Common myeloid progenitor, CD34-positive (primary cell): ENCODE measurements around the gene CHPF2.
A peak's percentile ranks its signal among the peaks of the same experiment; 100 is the strongest.

ENCODE experiments used
- CTCF ChIA-PET: fragments of 350-600 bp; sonication (Branson Sonifier 250); formaldehyde crosslinking; loops from one replicate; lab custom pipeline; 2021; ENCODE audit warnings: antibody characterized with exemption; lab: Charles Lee
- POLR2A ChIA-PET: fragments of 350-600 bp; sonication (Branson Sonifier 250); formaldehyde crosslinking; loops from one replicate; lab custom pipeline; 2021; ENCODE audit warnings: antibody characterized with exemption; lab: Charles Lee
- DNase-seq, 3 donors: peaks; one replicate each; pipeline versions ENCODE4 v3.0.0 to v3.0.0-alpha.2; 2013
- H3K27ac ChIP-seq, 2 experiments: 1 replicate in 1 of 2; 2 replicates in 1 of 2; pipeline ENCODE4 v1.7.0; 2013; ENCODE audit warnings: inconsistent platforms in 2 of 2, low read length in 2 of 2, mild to moderate bottlenecking in 2 of 2, low read depth in 1 of 2, moderate library complexity in 1 of 2; ENCODE audit not compliant: severe bottlenecking in 2 of 2, insufficient read depth in 1 of 2, poor library complexity in 1 of 2
- H3K27me3 ChIP-seq, 5 experiments: replicated peaks in 2 of 5; 1 replicate in 3 of 5; 2 replicates in 2 of 5; pipeline versions ENCODE4 v1.6.1 to v1.7.0; 2013; ENCODE audit warnings: low read length in 4 of 5, mild to moderate bottlenecking in 2 of 5, moderate library complexity in 2 of 5, inconsistent platforms in 1 of 5; ENCODE audit not compliant: insufficient read depth in 5 of 5, control insufficient read depth in 4 of 5
- H3K36me3 ChIP-seq, 4 experiments: 1 replicate in 2 of 4; 2 replicates in 2 of 4; pipeline versions ENCODE4 v1.6.1 to v1.7.0; 2013; ENCODE audit warnings: low read length in 3 of 4, control low read depth in 1 of 4, mild to moderate bottlenecking in 1 of 4; ENCODE audit not compliant: control insufficient read depth in 4 of 4, insufficient read depth in 4 of 4
- H3K4me1 ChIP-seq, 4 experiments: 1 replicate in 3 of 4; 2 replicates in 1 of 4; pipeline versions ENCODE4 v1.6.1 to v1.7.1; 2013; ENCODE audit warnings: low read length in 3 of 4, mild to moderate bottlenecking in 3 of 4, control low read depth in 1 of 4, inconsistent platforms in 1 of 4, moderate library complexity in 1 of 4; ENCODE audit not compliant: control insufficient read depth in 4 of 4, insufficient read depth in 4 of 4; ENCODE audit errors: control extremely low read depth in 1 of 4
- H3K4me3 ChIP-seq, 7 experiments: 1 replicate in 4 of 7; 2 replicates in 3 of 7; pipeline versions ENCODE4 v1.5.1 to v1.7.0; 2013; ENCODE audit warnings: mild to moderate bottlenecking in 7 of 7, low read length in 6 of 7, moderate library complexity in 6 of 7, inconsistent platforms in 2 of 7, low read depth in 2 of 7, control low read depth in 1 of 7; ENCODE audit not compliant: insufficient read depth in 4 of 7, control insufficient read depth in 1 of 7; ENCODE audit errors: extremely low read depth in 1 of 7
- H3K9me3 ChIP-seq, 5 experiments: 1 replicate in 4 of 5; 2 replicates in 1 of 5; pipeline versions ENCODE4 v1.6.1 to v1.7.1; 2013; ENCODE audit warnings: low read length in 4 of 5, mild to moderate bottlenecking in 2 of 5, inconsistent platforms in 1 of 5, low read depth in 1 of 5, moderate library complexity in 1 of 5; ENCODE audit not compliant: control insufficient read depth in 4 of 5, insufficient read depth in 2 of 5; ENCODE audit errors: control extremely low read depth in 1 of 5
- WGBS: methylation state at CpG from one replicate; pipeline ENCODE4 v1.1.5; 2013; ENCODE audit not compliant: insufficient coverage; 5-methylcytosine and 5-hydroxymethylcytosine counted together

Gene CHPF2

GRCh38 chr7:151225948-151226510 is 6.3 kb upstream of the CHPF2 start:
- peak overlapping the region in 6 of 7 experiments; percentile 88 to 98 (median 92) for H3K4me3 ChIP-seq
- peak overlapping the region; percentile 42 to 79 for H3K27ac ChIP-seq
- CTCF ChIA-PET: interaction anchor here (0.9 to 5.7 kb wide), 7 partner anchors 9 to 49 kb away, joined by 3 to 39 read pairs (median 7); no protein-coding TSS in a partner anchor
- H3K36me3 ChIP-seq: peaks cover 11 to 42% (median 38%) of the 10 kb centered on the region in 4 experiments
- 79% methylated on average over 5 of the region's 8 CpGs for WGBS
- peaks cover 11 to 23% (median 16%) of the 10 kb centered on the region in 4 experiments for H3K4me1 ChIP-seq
- no peak for DNase-seq
- POLR2A ChIA-PET: no interaction called here
- H3K9me3 ChIP-seq: no peaks in the 10 kb centered on the region
- no peaks in the 10 kb centered on the region for H3K27me3 ChIP-seq

GRCh38 chr7:151226560-151226874 is 5.8 kb upstream of the CHPF2 start:
- no peak for DNase-seq
- H3K27ac ChIP-seq: peak overlapping the region; percentile 42 to 79
- no peaks in the 10 kb centered on the region for H3K27me3 ChIP-seq
- 3% methylated on average over 15 of the region's 15 CpGs for WGBS
- H3K36me3 ChIP-seq: peaks cover 10 to 40% (median 36%) of the 10 kb centered on the region in 4 experiments
- H3K9me3 ChIP-seq: no peaks in the 10 kb centered on the region
- H3K4me1 ChIP-seq: peaks cover 11 to 25% (median 17%) of the 10 kb centered on the region in 4 experiments
- CTCF ChIA-PET: interaction anchor here (1.1 to 5.7 kb wide), 11 partner anchors 9 to 56 kb away, joined by 3 to 39 read pairs (median 6); no protein-coding TSS in a partner anchor
- H3K4me3 ChIP-seq: peak overlapping the region; percentile 59 to 98 (median 91)
- POLR2A ChIA-PET: interaction anchor here (0.8 to 1.2 kb wide), 3 partner anchors 16 to 20 kb away, joined by 3 to 5 read pairs (median 4); no protein-coding TSS in a partner anchor

GRCh38 chr7:151226875-151227782 is 5.2 kb upstream of the CHPF2 start, which contains the start of gene ABCF2:
Gene ABCF2 (minus strand): TSS chr7:151227205. CDS start chr7:151226458, 747 bp downstream.
- WGBS: 0% methylated on average over 62 of the region's 68 CpGs
- peak; percentile 98 to 99 (median 98) for DNase-seq
- POLR2A ChIA-PET: interaction anchor here (0.8 to 1.2 kb wide), 4 partner anchors 10 to 20 kb away, joined by 3 to 5 read pairs (median 4); no protein-coding TSS in a partner anchor
- Histone ChIP-seq H3K4me1 (peaks cover 15 to 31% (median 21%) of the 10 kb centered on the region in 4 experiments), H3K27me3 (no peaks in the 10 kb centered on the region), H3K9me3 (no peaks in the 10 kb centered on the region), H3K27ac (peak within 1 kb of the TSS; percentile 42 to 79), H3K4me3 (peak within 1 kb of the TSS; percentile 59 to 98 (median 91)), H3K36me3 (peaks cover 7 to 34% (median 32%) of the 10 kb centered on the region in 4 experiments)
- CTCF ChIA-PET: interaction anchor here (1.1 to 5.7 kb wide), 10 partner anchors 10 to 57 kb away, joined by 3 to 39 read pairs (median 6); no protein-coding TSS in a partner anchor

- Histone ChIP-seq H3K4me1 (peaks cover 15 to 33% (median 26%) of the 10 kb centered on the region in 4 experiments), H3K4me3 (peak overlapping the region in 6 of 7 experiments; percentile 88 to 98 (median 92)), H3K36me3 (peaks cover 2 to 22% (median 20%) of the 10 kb centered on the region in 4 experiments), H3K27me3 (no peaks in the 10 kb centered on the region), H3K9me3 (no peaks in the 10 kb centered on the region), H3K27ac (peak overlapping the region; percentile 20 to 79)
- ChIA-PET CTCF (interaction anchor here (1.2 to 2.0 kb wide), 6 partner anchors 9 to 24 kb away, joined by 3 to 8 read pairs (median 5); no protein-coding TSS in a partner anchor), POLR2A (no interaction called here)
- WGBS: 89% methylated on average over 7 of the region's 10 CpGs
- DNase-seq: no peak
Measured at GRCh38 chr7:151228024-151228866, 4.0 kb upstream of the CHPF2 start.

- Histone ChIP-seq H3K36me3 (peaks cover 0 to 14% (median 11%) of the 10 kb centered on the region in 4 experiments), H3K27me3 (no peaks in the 10 kb centered on the region), H3K4me3 (no peak overlapping the region), H3K4me1 (peaks cover 19 to 43% (median 36%) of the 10 kb centered on the region in 4 experiments), H3K27ac (no peak overlapping the region), H3K9me3 (no peaks in the 10 kb centered on the region)
- ChIA-PET POLR2A (no interaction called here), CTCF (interaction anchor here (1.2 to 2.0 kb wide), 3 partner anchors 8 to 24 kb away, joined by 3 to 8 read pairs (median 3); no protein-coding TSS in a partner anchor)
- 98% methylated on average over 8 of the region's 10 CpGs for WGBS
- DNase-seq: no peak
Measured at GRCh38 chr7:151229249-151229648, 3.0 kb upstream of the CHPF2 start.

- ChIA-PET CTCF (no interaction called here), POLR2A (no interaction called here)
- Histone ChIP-seq H3K9me3 (no peaks in the 10 kb centered on the region), H3K36me3 (peaks cover 4 to 18% (median 12%) of the 10 kb centered on the region in 4 experiments), H3K4me3 (no peak overlapping the region), H3K27ac (no peak overlapping the region), H3K27me3 (no peaks in the 10 kb centered on the region), H3K4me1 (peaks cover 13 to 43% (median 40%) of the 10 kb centered on the region in 4 experiments)
- WGBS: 100% methylated on average over 1 of the region's 1 CpG
- DNase-seq: no peak
Measured at GRCh38 chr7:151231080-151231479, 1.2 kb upstream of the CHPF2 start.
